SK-N-MC (cell line): ENCODE measurements around the gene SDCBP2.

Experiments
- EZH2 ChIP-seq: fragments of 200-600 bp; sonication (generic); IDR thresholded peaks from one replicate; pipeline ENCODE4 v1.6.1; 2017; ENCODE audit warnings: antibody characterized with exemption
- POLR2AphosphoS5 ChIP-seq: IDR thresholded peaks from 2 replicates; pipeline ENCODE4 v1.6.1; 2012; ENCODE audit warnings: mild to moderate bottlenecking, low read depth, low read length, borderline replicate concordance

DNA sequence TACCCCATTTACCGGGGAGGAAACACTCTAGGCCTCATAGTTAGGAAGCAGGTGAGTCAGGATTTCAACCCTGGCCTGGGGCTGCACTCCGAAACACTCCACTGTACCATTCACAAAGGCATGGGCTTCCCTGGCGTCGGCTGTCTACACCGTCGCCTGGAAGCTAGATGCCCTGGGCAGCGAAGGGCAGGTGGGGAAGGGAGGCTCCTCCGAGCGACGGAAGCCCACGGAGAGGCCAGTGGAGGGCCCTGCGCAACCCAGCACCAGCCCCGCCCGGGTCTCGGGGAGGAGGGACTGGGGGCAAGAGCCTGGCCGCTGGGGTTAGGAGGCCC lies 16.1 kb downstream of the SDCBP2 start:
- TF ChIP-seq POLR2AphosphoS5 (no peak), EZH2 (no peak)
